K562 (cell line): ENCODE results near the gene CDIPT.

Experiments used
- DIDO1 ChIP-seq: fragments of 450-650 bp; IDR thresholded peaks from 2 replicates; pipeline ENCODE4 v1.6.1; 2016; ENCODE audit warnings: low read depth, missing biosample characterization, missing genetic modification characterization
- MAX ChIP-seq: sonication (generic); formaldehyde crosslinking; IDR thresholded peaks from 2 replicates; pipeline ENCODE4 v1.9.0; 2022; ENCODE audit warnings: mild to moderate bottlenecking, missing genetic modification reagents
- POLR2A ChIP-seq: fragments of 450-650 bp; conservative IDR thresholded peaks from 2 replicates; pipeline ENCODE4 v1.6.1; 2016
- POU5F1 ChIP-seq: fragments of 150-350 bp; IDR thresholded peaks from 2 replicates; pipeline ENCODE4 v1.6.1; 2014; ENCODE audit warnings: borderline replicate concordance, low read length, low read depth, mild to moderate bottlenecking; ENCODE audit not compliant: partially characterized antibody
- REST ChIP-seq, 2 experiments: fragments of 450-650 bp; formaldehyde crosslinking in 1 of 2; IDR thresholded peaks; 2 replicates each; pipeline versions ENCODE4 v1.4.0 to v1.6.1; 2014 to 2020; ENCODE audit warnings: mild to moderate bottlenecking in 2 of 2, borderline replicate concordance in 1 of 2, low read depth in 1 of 2
- RFX5 ChIP-seq: IDR thresholded peaks from 2 replicates; pipeline ENCODE4 v1.6.1; 2011; ENCODE audit warnings: low read depth, mild to moderate bottlenecking, improper control_type of control experiment, low read length
- TAF1 ChIP-seq: IDR thresholded peaks from 2 replicates; pipeline ENCODE4 v1.6.1; 2011; ENCODE audit warnings: mild to moderate bottlenecking, low read length, moderate library complexity; ENCODE audit not compliant: insufficient read depth, control insufficient read depth, severe bottlenecking; ENCODE audit errors: extremely low read depth
- ZNF780A ChIP-seq: fragments of 250-450 bp; sonication (Bioruptor Pico); IDR thresholded peaks from 2 replicates; pipeline ENCODE4 v1.5.0; 2021; ENCODE audit warnings: mild to moderate bottlenecking
- TF ChIP-seq, protein P1 (sequence below): sonication (generic); formaldehyde crosslinking; IDR thresholded peaks from 2 replicates; pipeline ENCODE4 v1.8.0; 2023; ENCODE audit warnings: mild to moderate bottlenecking, missing genetic modification reagents
- TF ChIP-seq, protein P2 (sequence below), 3 experiments: IDR thresholded peaks in 2 of 3; conservative IDR thresholded peaks in 1 of 3; 2 replicates each; pipeline ENCODE4 v1.5.1; 2011 to 2012; ENCODE audit warnings: low read length in 3 of 3, mild to moderate bottlenecking in 3 of 3, control low read depth in 2 of 3, improper control_type of control experiment in 1 of 3, inconsistent platforms in 1 of 3, low read depth in 1 of 3, mixed read lengths in 1 of 3, moderate library complexity in 1 of 3; ENCODE audit not compliant: insufficient read depth in 2 of 3
- TF ChIP-seq, protein P3 (sequence below): fragments of 450-650 bp; IDR thresholded peaks from 2 replicates; pipeline ENCODE4 v1.6.1; 2018; ENCODE audit not compliant: partially characterized antibody

- TF ChIP-seq MAX (CRISPR knock-in tag): no peak
- no peak for TF ChIP-seq RFX5
- no peak for TF ChIP-seq REST (IDR thresholded peaks at IDR 0.05; ENCODE audit: borderline replicate concordance)
- TF ChIP-seq REST (CRISPR knock-in tag; IDR thresholded peaks at IDR 0.05; ENCODE audit: low read depth): no peak
- TF ChIP-seq, protein P1, sequence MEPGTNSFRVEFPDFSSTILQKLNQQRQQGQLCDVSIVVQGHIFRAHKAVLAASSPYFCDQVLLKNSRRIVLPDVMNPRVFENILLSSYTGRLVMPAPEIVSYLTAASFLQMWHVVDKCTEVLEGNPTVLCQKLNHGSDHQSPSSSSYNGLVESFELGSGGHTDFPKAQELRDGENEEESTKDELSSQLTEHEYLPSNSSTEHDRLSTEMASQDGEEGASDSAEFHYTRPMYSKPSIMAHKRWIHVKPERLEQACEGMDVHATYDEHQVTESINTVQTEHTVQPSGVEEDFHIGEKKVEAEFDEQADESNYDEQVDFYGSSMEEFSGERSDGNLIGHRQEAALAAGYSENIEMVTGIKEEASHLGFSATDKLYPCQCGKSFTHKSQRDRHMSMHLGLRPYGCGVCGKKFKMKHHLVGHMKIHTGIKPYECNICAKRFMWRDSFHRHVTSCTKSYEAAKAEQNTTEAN: no peak
- no peak for TF ChIP-seq POU5F1
- TF ChIP-seq, protein P2, sequence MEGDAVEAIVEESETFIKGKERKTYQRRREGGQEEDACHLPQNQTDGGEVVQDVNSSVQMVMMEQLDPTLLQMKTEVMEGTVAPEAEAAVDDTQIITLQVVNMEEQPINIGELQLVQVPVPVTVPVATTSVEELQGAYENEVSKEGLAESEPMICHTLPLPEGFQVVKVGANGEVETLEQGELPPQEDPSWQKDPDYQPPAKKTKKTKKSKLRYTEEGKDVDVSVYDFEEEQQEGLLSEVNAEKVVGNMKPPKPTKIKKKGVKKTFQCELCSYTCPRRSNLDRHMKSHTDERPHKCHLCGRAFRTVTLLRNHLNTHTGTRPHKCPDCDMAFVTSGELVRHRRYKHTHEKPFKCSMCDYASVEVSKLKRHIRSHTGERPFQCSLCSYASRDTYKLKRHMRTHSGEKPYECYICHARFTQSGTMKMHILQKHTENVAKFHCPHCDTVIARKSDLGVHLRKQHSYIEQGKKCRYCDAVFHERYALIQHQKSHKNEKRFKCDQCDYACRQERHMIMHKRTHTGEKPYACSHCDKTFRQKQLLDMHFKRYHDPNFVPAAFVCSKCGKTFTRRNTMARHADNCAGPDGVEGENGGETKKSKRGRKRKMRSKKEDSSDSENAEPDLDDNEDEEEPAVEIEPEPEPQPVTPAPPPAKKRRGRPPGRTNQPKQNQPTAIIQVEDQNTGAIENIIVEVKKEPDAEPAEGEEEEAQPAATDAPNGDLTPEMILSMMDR (IDR thresholded peaks at IDR 0.05 in 2 of 3, conservative IDR thresholded peaks at IDR 0.05 in 1 of 3; ENCODE audit: insufficient read depth in 2 of 3, low read depth in 1 of 3, low read length in 3 of 3): no peak
- no peak for TF ChIP-seq DIDO1
- no peak for TF ChIP-seq TAF1
- TF ChIP-seq, protein P3, sequence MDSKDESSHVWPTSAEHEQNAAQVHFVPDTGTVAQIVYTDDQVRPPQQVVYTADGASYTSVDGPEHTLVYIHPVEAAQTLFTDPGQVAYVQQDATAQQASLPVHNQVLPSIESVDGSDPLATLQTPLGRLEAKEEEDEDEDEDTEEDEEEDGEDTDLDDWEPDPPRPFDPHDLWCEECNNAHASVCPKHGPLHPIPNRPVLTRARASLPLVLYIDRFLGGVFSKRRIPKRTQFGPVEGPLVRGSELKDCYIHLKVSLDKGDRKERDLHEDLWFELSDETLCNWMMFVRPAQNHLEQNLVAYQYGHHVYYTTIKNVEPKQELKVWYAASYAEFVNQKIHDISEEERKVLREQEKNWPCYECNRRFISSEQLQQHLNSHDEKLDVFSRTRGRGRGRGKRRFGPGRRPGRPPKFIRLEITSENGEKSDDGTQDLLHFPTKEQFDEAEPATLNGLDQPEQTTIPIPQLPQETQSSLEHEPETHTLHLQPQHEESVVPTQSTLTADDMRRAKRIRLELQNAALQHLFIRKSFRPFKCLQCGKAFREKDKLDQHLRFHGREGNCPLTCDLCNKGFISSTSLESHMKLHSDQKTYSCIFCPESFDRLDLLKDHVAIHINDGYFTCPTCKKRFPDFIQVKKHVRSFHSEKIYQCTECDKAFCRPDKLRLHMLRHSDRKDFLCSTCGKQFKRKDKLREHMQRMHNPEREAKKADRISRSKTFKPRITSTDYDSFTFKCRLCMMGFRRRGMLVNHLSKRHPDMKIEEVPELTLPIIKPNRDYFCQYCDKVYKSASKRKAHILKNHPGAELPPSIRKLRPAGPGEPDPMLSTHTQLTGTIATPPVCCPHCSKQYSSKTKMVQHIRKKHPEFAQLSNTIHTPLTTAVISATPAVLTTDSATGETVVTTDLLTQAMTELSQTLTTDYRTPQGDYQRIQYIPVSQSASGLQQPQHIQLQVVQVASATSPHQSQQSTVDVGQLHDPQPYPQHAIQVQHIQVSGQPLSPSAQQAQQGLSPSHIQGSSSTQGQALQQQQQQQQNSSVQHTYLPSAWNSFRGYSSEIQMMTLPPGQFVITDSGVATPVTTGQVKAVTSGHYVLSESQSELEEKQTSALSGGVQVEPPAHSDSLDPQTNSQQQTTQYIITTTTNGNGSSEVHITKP: no peak
- no peak for TF ChIP-seq ZNF780A
- no peak for TF ChIP-seq POLR2A
Observed at GRCh38 chr16:29912087-29912486, 49.1 kb upstream of the CDIPT start.
